OCI-LY7 (cell line): ENCODE data around the gene ADAMTS6. TPM values are rescaled to one million over a fixed set of nuclear protein-coding genes. Genes with fewer than 3 reads are reported as not detected.
A peak's percentile ranks its signal among the peaks of the same experiment; 100 is the strongest.

Experiments used
- BruUV-seq: library from RNA; stranded (reverse); fragments of 400-500 nt; replicated peaks from 2 replicates; lab custom pipeline; 2021; lab: Mats Ljungman, UMichigan
- CTCF ChIA-PET: fragments of 300-600 bp; sonication (Branson Sonifier 250); formaldehyde crosslinking; loops from one replicate; lab custom pipeline; 2022; ENCODE audit warnings: antibody characterized with exemption; ENCODE audit not compliant: unreplicated experiment; lab: Charles Lee
- POLR2A ChIA-PET: fragments of 300-600 bp; sonication (Branson Sonifier 250); formaldehyde crosslinking; loops from one replicate; lab custom pipeline; 2022; ENCODE audit warnings: antibody characterized with exemption; lab: Charles Lee
- DNase-seq: peaks from one replicate; pipeline ENCODE4 v3.0.0-alpha.2; 2015; ENCODE audit warnings: low spot score
- H2AFZ ChIP-seq: fragments of 200-600 bp; sonication (generic), shearing (Covaris generic); 2 replicates; pipeline ENCODE4 v1.6.1; 2014; ENCODE audit warnings: mild to moderate bottlenecking, antibody characterized with exemption, low read length, moderate library complexity
- H3K27ac ChIP-seq: fragments of 200-600 bp; sonication (generic); 2 replicates; pipeline ENCODE4 v1.5.1; 2014; ENCODE audit warnings: mixed run types, low read depth, mild to moderate bottlenecking, moderate library complexity, low read length, inconsistent platforms; ENCODE audit not compliant: poor library complexity, severe bottlenecking
- H3K36me3 ChIP-seq: fragments of 200-600 bp; sonication (generic); 2 replicates; pipeline ENCODE4 v1.6.1; 2014; ENCODE audit warnings: mild to moderate bottlenecking, antibody characterized with exemption, low read length, moderate library complexity, mixed read lengths; ENCODE audit not compliant: insufficient read depth
- H3K4me1 ChIP-seq: fragments of 200-600 bp; sonication (generic); 2 replicates; pipeline ENCODE4 v1.5.1; 2014; ENCODE audit warnings: mild to moderate bottlenecking, low read length; ENCODE audit not compliant: insufficient read depth, poor library complexity, severe bottlenecking
- H3K4me2 ChIP-seq: fragments of 200-600 bp; sonication (generic); 2 replicates; pipeline ENCODE4 v1.6.1; 2014; ENCODE audit warnings: mild to moderate bottlenecking, low read length
- H3K4me3 ChIP-seq: fragments of 200-600 bp; sonication (generic); 2 replicates; pipeline ENCODE4 v1.5.1; 2014; ENCODE audit warnings: mild to moderate bottlenecking, low read depth, low read length; ENCODE audit not compliant: poor library complexity, severe bottlenecking
- H3K79me2 ChIP-seq: fragments of 200-600 bp; sonication (generic); 2 replicates; pipeline ENCODE4 v1.6.1; 2016; ENCODE audit warnings: low read depth, mild to moderate bottlenecking, low read length, moderate library complexity, mixed read lengths; ENCODE audit not compliant: insufficient read depth
- H3K9me2 ChIP-seq: fragments of 200-600 bp; sonication (generic); 2 replicates; pipeline ENCODE4 v1.6.1; 2016; ENCODE audit warnings: mild to moderate bottlenecking, low read length, mixed read lengths; ENCODE audit not compliant: insufficient read depth
- H3K9me3 ChIP-seq: fragments of 200-600 bp; sonication (generic); 2 replicates; pipeline ENCODE4 v1.6.1; 2014; ENCODE audit warnings: mild to moderate bottlenecking, mixed run types, low read length, mixed read lengths
- H4K20me1 ChIP-seq: fragments of 200-600 bp; sonication (generic); 2 replicates; pipeline ENCODE4 v1.6.1; 2014; ENCODE audit warnings: mild to moderate bottlenecking, antibody characterized with exemption, low read length, moderate library complexity, mixed read lengths; ENCODE audit not compliant: insufficient read depth
- CTCF ChIP-seq: fragments of 200-600 bp; sonication (generic); conservative IDR thresholded peaks from 2 replicates; pipeline ENCODE4 v1.5.1; 2014; ENCODE audit warnings: mild to moderate bottlenecking, antibody characterized with exemption, low read length, moderate library complexity, mixed read lengths
- EZH2phosphoT487 ChIP-seq: fragments of 200-600 bp; sonication (generic); IDR thresholded peaks from 2 replicates; pipeline ENCODE4 v1.6.1; 2018; ENCODE audit warnings: low read depth, borderline replicate concordance, mild to moderate bottlenecking, mixed run types, antibody characterized with exemption, low read length, moderate library complexity, mixed read lengths
- intact Hi-C: fragments of 100-400 bp; cut with micrococcal nuclease; formaldehyde crosslinking; loops from one replicate; pipeline ENCODE4 v1.10.0; 2022; ENCODE audit not compliant: unreplicated experiment
- total RNA-seq, 2 experiments: library from RNA; depleted of rRNA in 1 of 2; stranded (reverse); fragments of >200 nt in 1 of 2; shearing (Covaris generic) in 1 of 2; gene quantifications; 2 replicates each; pipeline ENCODE4 v1.2.3, GENCODE V29; 2014 to 2022

Gene ADAMTS6
- total RNA-seq, 2 experiments from 2014 or later: 13.9 to 18.1 TPM

- H4K20me1 ChIP-seq: no peaks in the 10 kb centered on the region
- H3K9me2 ChIP-seq: no peaks in the 10 kb centered on the region
- H3K79me2 ChIP-seq: no peaks in the 10 kb centered on the region
- POLR2A ChIA-PET: interaction anchor here (0.6 kb wide), 2 partner anchors 14 to 173 kb away, joined by 3 to 4 read pairs; no protein-coding TSS in a partner anchor
- intact Hi-C loops: no loop called here
- no peak overlapping the region for H3K4me2 ChIP-seq
- no peak overlapping the region for H3K27ac ChIP-seq
- no peak overlapping the region for H2AFZ ChIP-seq
- no peak for TF ChIP-seq CTCF
- no peak for TF ChIP-seq EZH2phosphoT487
- CTCF ChIA-PET: no interaction called here
- no peak overlapping the region for H3K4me3 ChIP-seq
- no peaks in the 10 kb centered on the region for H3K4me1 ChIP-seq
- no peaks in the 10 kb centered on the region for H3K36me3 ChIP-seq
- no peak for DNase-seq
- no peaks in the 10 kb centered on the region for H3K9me3 ChIP-seq
- BruUV-seq: no TSS peak
Observed at GRCh38 chr5:65243161-65243560, 238.6 kb downstream of the ADAMTS6 start.

- Histone ChIP-seq H3K4me1 (no peaks in the 10 kb centered on the region), H3K36me3 (no peaks in the 10 kb centered on the region), H3K4me2 (no peak overlapping the region), H4K20me1 (no peaks in the 10 kb centered on the region), H3K9me2 (no peaks in the 10 kb centered on the region), H3K4me3 (no peak overlapping the region), H3K79me2 (no peaks in the 10 kb centered on the region), H3K9me3 (peaks cover 7% of the 10 kb centered on the region; the same call in 1 of the 2 replicates), H3K27ac (no peak overlapping the region), H2AFZ (no peak overlapping the region)
- no peak for DNase-seq
- no peak for TF ChIP-seq CTCF
- no peak for TF ChIP-seq EZH2phosphoT487
- intact Hi-C loops: no loop called here
- no TSS peak for BruUV-seq
- ChIA-PET CTCF (no interaction called here), POLR2A (interaction anchor here (0.6 to 1.0 kb wide), 4 partner anchors 14 to 774 kb away, joined by 3 to 5 read pairs (median 3); no protein-coding TSS in a partner anchor)
Observed at GRCh38 chr5:65229841-65230240, 251.9 kb downstream of the ADAMTS6 start.

- Histone ChIP-seq H3K9me2 (no peaks in the 10 kb centered on the region), H3K27ac (no peak overlapping the region), H3K4me2 (no peak overlapping the region), H3K79me2 (no peaks in the 10 kb centered on the region), H3K9me3 (no peaks in the 10 kb centered on the region), H4K20me1 (no peaks in the 10 kb centered on the region), H3K4me3 (no peak overlapping the region), H2AFZ (no peak overlapping the region), H3K36me3 (no peaks in the 10 kb centered on the region), H3K4me1 (peaks cover 4% of the 10 kb centered on the region)
- no TSS peak for BruUV-seq
- ChIA-PET CTCF (no interaction called here), POLR2A (no interaction called here)
- peak; percentile 17 for DNase-seq
- intact Hi-C loops: no loop called here
- TF ChIP-seq CTCF: peak; percentile 68
- TF ChIP-seq EZH2phosphoT487: no peak
Observed at GRCh38 chr5:65213921-65214525, 267.7 kb downstream of the ADAMTS6 start.
